Activated T-helper 2 cell treated with anti-CD3 and anti-CD28 coated beads, Interferon-gamma antibody, Interleukin-2, Interleukin-4, amounts not matched to agents 10 μg/mL and 5 μg/mL and 100 μg/mL, durations not matched to agents 14 hours and 24 hours and 36 hours (primary cell): Measurements from ENCODE around the gene ISY1. TPM values are rescaled to one million over a fixed set of nuclear protein-coding genes. Genes with fewer than 3 reads are reported as not detected.
"Not testable (repeated sequence)": the region's sequence is repeated elsewhere in the genome, so short reads cannot be mapped to it uniquely, and the experiment has no call there.

Source experiments
- DNase-seq: peaks from one replicate; pipeline ENCODE4 v3.0.0; 2021; ENCODE audit warnings: low spot score
- H3K27ac Mint-ChIP-seq: one replicate; pipeline ENCODE4 v1.8.0; 2021; ENCODE audit warnings: mixed read lengths
- H3K27me3 Mint-ChIP-seq: one replicate; pipeline ENCODE4 v1.8.0; 2021; ENCODE audit warnings: low read depth, mixed read lengths
- H3K36me3 Mint-ChIP-seq: one replicate; pipeline ENCODE4 v1.8.0; 2021; ENCODE audit warnings: low read depth, mixed read lengths
- H3K4me1 Mint-ChIP-seq: one replicate; pipeline ENCODE4 v1.8.0; 2021; ENCODE audit warnings: low read depth, mixed read lengths
- H3K4me3 Mint-ChIP-seq: one replicate; pipeline ENCODE4 v1.8.0; 2021; ENCODE audit warnings: low read depth, mild to moderate bottlenecking, moderate library complexity, mixed read lengths
- H3K9me3 Mint-ChIP-seq: one replicate; pipeline ENCODE4 v1.8.0; 2021; ENCODE audit warnings: mixed read lengths
- intact Hi-C: fragments of 100-400 bp; cut with micrococcal nuclease; formaldehyde crosslinking; loops from one replicate; pipeline ENCODE4 v1.15.1; 2023
- total RNA-seq: library from RNA; stranded (reverse); gene quantifications from 2 replicates; pipeline ENCODE4 v1.2.3, GENCODE V29; 2022

Gene ISY1
- total RNA-seq, 1 donor from 2014 or later: 71.4 TPM

GRCh38 chr3:129112308-129113052 lies 48.4 kb downstream of the ISY1 start:
- peaks cover 60% of the 10 kb centered on the region for H3K4me1 Mint-ChIP-seq
- no peak for DNase-seq
- H3K27ac Mint-ChIP-seq: peak overlapping the region; percentile 89
- intact Hi-C loops: loop anchor here (10.0 kb wide), 1 partner anchor 388 kb away; the partner anchor contains the start of gene RAB7A
- no peaks in the 10 kb centered on the region for H3K27me3 Mint-ChIP-seq
- no peaks in the 10 kb centered on the region for H3K9me3 Mint-ChIP-seq
- H3K36me3 Mint-ChIP-seq: peaks cover 73% of the 10 kb centered on the region
- H3K4me3 Mint-ChIP-seq: peak overlapping the region; percentile 4

GRCh38 chr3:129111076-129111780 lies 49.6 kb downstream of the ISY1 start:
- Mint-ChIP-seq H3K36me3 (peaks cover 71% of the 10 kb centered on the region), H3K27ac (peak overlapping the region; percentile 53), H3K4me1 (peaks cover 48% of the 10 kb centered on the region)
- DNase-seq, H3K27me3 Mint-ChIP-seq, H3K9me3 Mint-ChIP-seq, H3K4me3 Mint-ChIP-seq: not testable (repeated sequence)
- intact Hi-C loops: loop anchor here (10.0 kb wide), 1 partner anchor 386 kb away; the partner anchor contains the start of gene RAB7A

- intact Hi-C loops: no loop called here
- Mint-ChIP-seq H3K27ac (peak overlapping the region; percentile 36), H3K9me3 (no peaks in the 10 kb centered on the region), H3K27me3 (no peaks in the 10 kb centered on the region), H3K36me3 (peaks cover 55% of the 10 kb centered on the region), H3K4me1 (peaks cover 25% of the 10 kb centered on the region), H3K4me3 (no peak overlapping the region)
- no peak for DNase-seq
Observed at GRCh38 chr3:129107793-129108192, 53.1 kb downstream of the ISY1 start.

- no peaks in the 10 kb centered on the region for H3K9me3 Mint-ChIP-seq
- no peaks in the 10 kb centered on the region for H3K27me3 Mint-ChIP-seq
- peaks cover 51% of the 10 kb centered on the region for H3K36me3 Mint-ChIP-seq
- intact Hi-C loops: no loop called here
- no peak overlapping the region for H3K27ac Mint-ChIP-seq
- no peak overlapping the region for H3K4me3 Mint-ChIP-seq
- DNase-seq: no peak
- peaks cover 20% of the 10 kb centered on the region for H3K4me1 Mint-ChIP-seq
Observed at GRCh38 chr3:129106866-129107565, 53.8 kb downstream of the ISY1 start.

GRCh38 chr3:129106320-129106719 lies 54.5 kb downstream of the ISY1 start:
- H3K27me3 Mint-ChIP-seq: no peaks in the 10 kb centered on the region
- H3K4me1 Mint-ChIP-seq: peaks cover 19% of the 10 kb centered on the region
- intact Hi-C loops: no loop called here
- peak overlapping the region; percentile 41 for H3K27ac Mint-ChIP-seq
- no peaks in the 10 kb centered on the region for H3K9me3 Mint-ChIP-seq
- DNase-seq: no peak
- peaks cover 47% of the 10 kb centered on the region for H3K36me3 Mint-ChIP-seq
- no peak overlapping the region for H3K4me3 Mint-ChIP-seq

- H3K27ac Mint-ChIP-seq: no peak overlapping the region
- intact Hi-C loops: no loop called here
- H3K27me3 Mint-ChIP-seq: no peaks in the 10 kb centered on the region
- H3K36me3 Mint-ChIP-seq: peaks cover 44% of the 10 kb centered on the region
- peaks cover 19% of the 10 kb centered on the region for H3K4me1 Mint-ChIP-seq
- H3K9me3 Mint-ChIP-seq: no peaks in the 10 kb centered on the region
- DNase-seq: no peak
- no peak overlapping the region for H3K4me3 Mint-ChIP-seq
Observed at GRCh38 chr3:129105862-129106261, 55.0 kb downstream of the ISY1 start.

GRCh38 chr3:129104498-129105079 lies 56.3 kb downstream of the ISY1 start:
- peaks cover 17% of the 10 kb centered on the region for H3K4me1 Mint-ChIP-seq
- intact Hi-C loops: no loop called here
- no peaks in the 10 kb centered on the region for H3K27me3 Mint-ChIP-seq
- no peaks in the 10 kb centered on the region for H3K9me3 Mint-ChIP-seq
- DNase-seq: no peak
- peak overlapping the region; percentile 14 for H3K27ac Mint-ChIP-seq
- H3K4me3 Mint-ChIP-seq: no peak overlapping the region
- peaks cover 40% of the 10 kb centered on the region for H3K36me3 Mint-ChIP-seq

- intact Hi-C loops: no loop called here
- H3K4me1 Mint-ChIP-seq: peaks cover 18% of the 10 kb centered on the region
- H3K9me3 Mint-ChIP-seq: no peaks in the 10 kb centered on the region
- no peak overlapping the region for H3K4me3 Mint-ChIP-seq
- peaks cover 45% of the 10 kb centered on the region for H3K36me3 Mint-ChIP-seq
- peak overlapping the region; percentile 14 for H3K27ac Mint-ChIP-seq
- no peak for DNase-seq
- no peaks in the 10 kb centered on the region for H3K27me3 Mint-ChIP-seq
Observed at GRCh38 chr3:129104051-129104450, 56.8 kb downstream of the ISY1 start.

GRCh38 chr3:129103296-129103695 lies 57.6 kb downstream of the ISY1 start:
- Mint-ChIP-seq H3K27ac (no peak overlapping the region), H3K4me1 (peaks cover 17% of the 10 kb centered on the region)
- intact Hi-C loops: no loop called here

GRCh38 chr3:129101370-129102138 lies 59.3 kb downstream of the ISY1 start:
- no peaks in the 10 kb centered on the region for H3K27me3 Mint-ChIP-seq
- peaks cover 46% of the 10 kb centered on the region for H3K36me3 Mint-ChIP-seq
- DNase-seq: no peak
- H3K4me1 Mint-ChIP-seq: peaks cover 19% of the 10 kb centered on the region
- no peaks in the 10 kb centered on the region for H3K9me3 Mint-ChIP-seq
- peak overlapping the region; percentile 58 for H3K27ac Mint-ChIP-seq
- H3K4me3 Mint-ChIP-seq: no peak overlapping the region
- intact Hi-C loops: no loop called here

More at GRCh38 chr3:129103296-129103695, 57.6 kb downstream of the ISY1 start:
- Mint-ChIP-seq H3K27me3 (no peaks in the 10 kb centered on the region), H3K4me3 (no peak overlapping the region), H3K9me3 (no peaks in the 10 kb centered on the region), H3K36me3 (peaks cover 42% of the 10 kb centered on the region)
- DNase-seq: no peak

- Mint-ChIP-seq H3K27me3 (no peaks in the 10 kb centered on the region), H3K4me1 (peaks cover 22% of the 10 kb centered on the region), H3K4me3 (no peak overlapping the region), H3K9me3 (no peaks in the 10 kb centered on the region), H3K36me3 (peaks cover 46% of the 10 kb centered on the region), H3K27ac (no peak overlapping the region)
- no peak for DNase-seq
- intact Hi-C loops: no loop called here
Observed at GRCh38 chr3:129100274-129100673, 60.6 kb downstream of the ISY1 start.

- Mint-ChIP-seq H3K36me3 (peaks cover 43% of the 10 kb centered on the region), H3K9me3 (no peaks in the 10 kb centered on the region), H3K4me1 (peaks cover 17% of the 10 kb centered on the region), H3K4me3 (no peak overlapping the region), H3K27me3 (no peaks in the 10 kb centered on the region), H3K27ac (no peak overlapping the region)
- intact Hi-C loops: no loop called here
- no peak for DNase-seq
Observed at GRCh38 chr3:129095285-129095684, 65.6 kb downstream of the ISY1 start.
